Stimulated activated CD4-positive, alpha-beta T cell treated with anti-CD3 and anti-CD28 coated beads, Interleukin-1b, Interleukin-23, amount 100 ng/mL, for 48 hours (primary cell): Measurements from ENCODE around the gene CNR2.
A peak's percentile ranks its signal among the peaks of the same experiment; 100 is the strongest.
"Not testable (repeated sequence)": the region's sequence is repeated elsewhere in the genome, so short reads cannot be mapped to it uniquely, and the experiment has no call there.

Experiments
- DNase-seq: peaks from one replicate; pipeline ENCODE4 v3.0.0-alpha.2; 2020

Gene CNR2

GRCh38 chr1:23913212-23913880, at the start of gene CNR2:
Gene CNR2, minus strand, starts transcription at chr1:23913362. Its CDS starts 37,745 bp downstream, at chr1:23875617.
- no peak for DNase-seq

GRCh38 chr1:23960291-23961020, 47.3 kb upstream of the CNR2 start:
- no peak for DNase-seq

GRCh38 chr1:23959461-23960290, 46.5 kb upstream of the CNR2 start, which contains the start of gene PNRC2:
Gene PNRC2, plus strand, starts transcription at chr1:23959828. Its CDS starts 1,630 bp downstream, at chr1:23961458.
- DNase-seq, result peak; percentile 97

DNA sequence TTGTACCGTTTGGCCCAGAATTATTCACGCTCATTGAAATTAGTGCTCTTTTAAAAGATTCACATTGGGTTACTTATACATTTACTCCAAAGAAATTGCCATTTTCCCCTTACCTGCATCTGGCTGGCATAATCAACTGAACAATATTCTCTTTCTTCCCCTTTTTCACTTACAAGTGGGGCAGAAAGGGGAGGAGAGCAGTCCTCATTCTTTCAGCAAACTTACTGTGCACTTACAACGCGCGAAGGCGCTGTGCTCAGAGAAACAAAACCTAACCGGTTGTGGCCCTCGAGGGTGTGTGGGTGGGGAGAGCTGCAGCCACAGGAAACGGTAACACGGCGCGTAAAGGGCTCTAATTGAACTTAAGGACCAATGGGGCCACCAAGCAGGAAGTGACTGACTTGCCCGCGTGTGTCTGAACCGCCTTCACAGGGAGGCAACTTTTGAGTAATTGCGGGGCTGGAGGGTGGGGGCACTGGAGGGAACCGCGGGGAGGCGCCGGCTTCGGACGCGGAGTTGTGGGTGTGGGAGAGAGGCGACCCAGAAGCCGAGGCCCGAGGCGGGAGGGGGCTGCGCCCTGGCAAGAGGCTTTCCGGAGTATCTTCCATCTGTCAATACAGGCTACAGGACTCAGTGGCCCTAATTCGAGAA, 45.8 kb upstream of the CNR2 start:
- peak; percentile 96 for DNase-seq

DNA sequence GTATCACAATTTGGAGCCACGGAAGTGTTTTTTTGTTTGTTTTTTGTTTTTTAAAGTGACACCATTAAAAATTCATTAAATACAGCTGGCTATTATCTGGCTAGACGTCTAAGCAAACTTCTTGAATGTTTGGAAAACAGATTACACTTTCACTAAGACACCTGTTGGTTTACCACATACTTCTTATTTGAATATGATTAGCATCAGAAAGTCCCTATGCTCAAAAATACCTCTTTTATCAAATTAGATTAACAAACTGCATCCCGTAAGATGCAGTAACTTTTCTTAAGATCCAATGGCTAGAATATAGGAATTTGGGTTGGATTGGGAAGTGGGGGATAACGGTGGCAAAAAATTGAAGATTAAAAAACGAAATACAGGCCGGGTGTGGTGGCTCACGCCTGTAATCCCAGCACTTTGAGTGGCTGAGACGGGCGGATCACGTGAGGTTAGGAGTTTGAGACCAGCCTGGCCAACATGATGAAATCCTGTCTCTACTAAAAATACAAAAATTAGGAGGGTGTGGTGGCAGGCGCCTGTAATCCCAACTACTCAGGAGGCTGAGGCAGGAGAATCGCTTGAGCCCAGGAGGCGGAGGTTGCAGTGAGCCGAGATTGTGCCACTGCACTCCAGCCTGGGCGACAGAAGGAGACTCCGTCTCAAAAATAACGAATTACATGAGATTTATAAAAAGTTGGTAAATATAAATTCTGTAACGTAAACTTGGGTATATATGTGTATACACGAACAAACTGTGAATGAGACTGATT, 45.1 kb upstream of the CNR2 start:
- DNase-seq, result not testable (repeated sequence)

DNA sequence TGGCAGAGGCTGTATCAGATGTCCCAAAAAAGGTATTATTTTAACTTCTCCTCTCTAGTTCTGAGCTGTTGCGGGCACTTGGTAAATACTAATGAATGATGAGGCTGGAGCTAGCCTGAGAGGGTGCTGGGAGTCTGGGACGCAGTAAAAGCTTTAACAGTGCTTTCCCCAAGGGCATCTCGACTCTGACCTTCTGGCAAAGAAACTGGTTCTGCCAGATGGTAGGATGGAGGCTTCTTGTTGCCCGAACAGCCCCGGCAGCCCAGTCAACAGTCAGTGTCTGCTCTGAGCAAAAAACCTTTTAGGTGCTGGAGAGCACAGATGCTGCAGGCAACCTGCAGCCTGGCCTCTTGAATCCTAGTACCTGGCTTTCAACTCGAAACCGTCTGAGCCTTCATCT, 43.9 kb upstream of the CNR2 start:
- no peak for DNase-seq

DNA sequence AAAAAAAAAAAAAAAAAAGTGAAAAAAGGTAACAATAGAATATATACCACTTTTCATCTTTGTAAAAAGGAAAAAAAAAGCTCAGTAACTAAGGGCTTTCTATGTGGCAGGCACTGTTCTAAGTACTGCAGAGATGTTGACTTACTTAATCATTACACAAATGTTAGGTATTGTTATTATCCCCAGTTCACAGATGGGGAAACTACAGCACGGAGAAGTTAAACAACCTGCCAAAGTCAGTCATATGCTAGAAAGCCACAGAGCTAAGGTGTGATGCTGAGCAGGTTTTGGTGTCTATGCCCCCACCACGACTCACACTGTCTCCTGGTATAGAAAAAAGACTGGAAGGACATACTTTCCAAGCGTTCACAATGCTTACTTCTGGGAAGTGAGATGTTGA, 39.9 kb upstream of the CNR2 start:
- no peak for DNase-seq

GRCh38 chr1:23947366-23947765, 34.2 kb upstream of the CNR2 start:
- no peak for DNase-seq

GRCh38 chr1:23936481-23937176, 23.5 kb upstream of the CNR2 start:
- no peak for DNase-seq

DNA sequence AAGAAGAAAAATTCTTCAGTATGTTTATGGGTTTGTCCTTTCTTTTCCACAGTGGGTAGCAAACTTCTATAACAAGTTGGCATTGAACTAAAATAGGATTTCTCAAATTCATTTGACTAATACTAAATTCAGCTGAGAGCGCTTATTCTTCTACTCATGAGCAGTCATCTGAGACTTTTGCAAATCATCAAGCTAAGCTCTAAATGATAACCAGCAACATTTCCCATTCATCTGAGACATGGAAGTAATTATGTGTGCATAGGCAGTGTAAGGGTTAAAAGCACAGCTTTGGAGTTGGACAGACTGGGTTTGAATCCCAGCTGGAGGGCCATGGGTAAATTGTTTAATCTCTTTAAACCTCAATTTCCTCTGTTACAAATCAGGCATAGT, 18.3 kb upstream of the CNR2 start:
- no peak for DNase-seq

- DNase-seq, result no peak
Observed at GRCh38 chr1:23930861-23931490, 17.8 kb upstream of the CNR2 start.

GRCh38 chr1:23930270-23930669, 17.1 kb upstream of the CNR2 start:
- no peak for DNase-seq

GRCh38 chr1:23928789-23929188, 15.6 kb upstream of the CNR2 start:
- DNase-seq, result no peak

- DNase-seq, result no peak
Observed at GRCh38 chr1:23927097-23927496, 13.9 kb upstream of the CNR2 start.

GRCh38 chr1:23925279-23925678, 12.1 kb upstream of the CNR2 start:
- DNase-seq, result no peak

- no peak for DNase-seq
Observed at GRCh38 chr1:23924601-23925000, 11.4 kb upstream of the CNR2 start.

- no peak for DNase-seq
Observed at GRCh38 chr1:23923592-23924499, 10.7 kb upstream of the CNR2 start.

- no peak for DNase-seq
Observed at GRCh38 chr1:23922321-23922943, 9.3 kb upstream of the CNR2 start.
